K562 (cell line): ENCODE data around the gene HEXIM2. TPM values are rescaled to one million over a fixed set of nuclear protein-coding genes. Genes with fewer than 3 reads are reported as not detected.

Experiments used
- ATAC-seq: fragments of 200-7000 bp; cut with Tn5 transposase; 3 replicates; pipeline ENCODE4 v1.9.1; 2020; ENCODE audit warnings: moderate library complexity
- BruUV-seq: library from RNA; stranded (reverse); fragments of 400-500 nt; replicated peaks from 2 replicates; lab custom pipeline; 2021; lab: Mats Ljungman, UMichigan
- CTCF ChIA-PET: fragments of 300-600 bp; formaldehyde crosslinking; extraction: SDS; loops from one replicate; lab custom pipeline; 2021; ENCODE audit warnings: low intra/inter-chr PET ratio; lab: Yijun Ruan, JAX
- POLR2A ChIA-PET: fragments of 300-600, 350-650 bp; sonication (Branson Sonifier 250); formaldehyde crosslinking; extraction: SDS; loops from one replicate; lab custom pipeline; 2021; ENCODE audit warnings: antibody characterized with exemption, inconsistent platforms; lab: Yijun Ruan, JAX
- DNase-seq, 4 experiments: peaks; one replicate each; pipeline versions ENCODE4 v3.0.0 to v3.0.0-alpha.2; 2011 to 2018; ENCODE audit warnings: low spot score in 3 of 4, mixed read lengths in 3 of 4; ENCODE audit errors: extremely low read depth in 1 of 4
- FAIRE-seq: peaks from 2 replicates; lab custom pipeline; 2011; peaks lifted over from hg19 to GRCh38; lab: Jason Lieb, UNC
- H2AFZ ChIP-seq: 2 replicates; pipeline ENCODE4 v1.6.0; 2011; ENCODE audit warnings: low read depth, low read length, control low read depth, inconsistent platforms
- H3K27ac ChIP-seq: fragments of 200-600 bp; 3 replicates; pipeline ENCODE4 v1.8.0; 2011; ENCODE audit warnings: low read depth, mild to moderate bottlenecking, control low read depth, inconsistent platforms, low read length, moderate library complexity, mixed read lengths; ENCODE audit errors: extremely low read depth
- H3K27me3 ChIP-seq, 2 experiments: fragments of 300-600 bp in 1 of 2; 2 replicates in 1 of 2; 3 replicates in 1 of 2; pipeline versions ENCODE4 v1.6.0 to v1.8.0; 2011; ENCODE audit warnings: inconsistent platforms in 2 of 2, low read length in 2 of 2, mild to moderate bottlenecking in 1 of 2, mixed read lengths in 1 of 2, moderate library complexity in 1 of 2; ENCODE audit not compliant: control insufficient read depth in 2 of 2, insufficient read depth in 2 of 2
- H3K36me3 ChIP-seq: fragments of 300-600 bp; 3 replicates; pipeline ENCODE4 v1.8.0; 2011; ENCODE audit warnings: mild to moderate bottlenecking, low read length, inconsistent platforms; ENCODE audit not compliant: control insufficient read depth, insufficient read depth
- H3K4me1 ChIP-seq, 2 experiments: fragments of 200-600 bp in 1 of 2; replicated peaks in 1 of 2; 2 replicates in 1 of 2; 3 replicates in 1 of 2; pipeline versions ENCODE4 v1.5.1 to v1.8.0; 2011; ENCODE audit warnings: inconsistent platforms in 2 of 2, low read length in 2 of 2, mild to moderate bottlenecking in 1 of 2, mixed read lengths in 1 of 2, moderate library complexity in 1 of 2; ENCODE audit not compliant: control insufficient read depth in 2 of 2, insufficient read depth in 2 of 2
- H3K4me2 ChIP-seq: 2 replicates; pipeline ENCODE4 v1.6.1; 2011; ENCODE audit warnings: low read length, control low read depth, inconsistent platforms, mixed read lengths; ENCODE audit not compliant: insufficient read depth
- H3K4me3 ChIP-seq: fragments of 200-600 bp; sonication (generic), shearing (Covaris generic); 2 replicates; pipeline ENCODE4 v1.5.1; 2016; ENCODE audit warnings: control low read depth, inconsistent platforms
- H3K79me2 ChIP-seq: fragments of 200-600 bp; 3 replicates; pipeline ENCODE4 v1.8.0; 2011; ENCODE audit warnings: low read length, inconsistent platforms; ENCODE audit not compliant: control insufficient read depth, insufficient read depth
- H3K9ac ChIP-seq, 2 experiments: 2 replicates each; pipeline versions ENCODE4 v1.6.0 to v1.6.1; 2011; ENCODE audit warnings: low read depth in 2 of 2, low read length in 2 of 2, control low read depth in 1 of 2, inconsistent platforms in 1 of 2, mild to moderate bottlenecking in 1 of 2, mixed read lengths in 1 of 2; ENCODE audit not compliant: insufficient read depth in 1 of 2
- H3K9me1 ChIP-seq: one replicate; pipeline ENCODE4 v1.6.0; 2011; ENCODE audit warnings: inconsistent platforms, mild to moderate bottlenecking, low read length, moderate library complexity; ENCODE audit not compliant: control insufficient read depth, insufficient read depth
- H3K9me3 ChIP-seq: replicated peaks from 2 replicates; pipeline ENCODE4 v1.5.1; 2011; ENCODE audit warnings: low read depth, low read length, inconsistent platforms; ENCODE audit not compliant: control insufficient read depth, insufficient read depth
- H4K20me1 ChIP-seq: replicated peaks from 2 replicates; pipeline ENCODE4 v1.6.1; 2011; ENCODE audit warnings: low read length, inconsistent platforms, mixed read lengths; ENCODE audit not compliant: control insufficient read depth, insufficient read depth
- PRMT5 ChIP-seq: sonication (generic); formaldehyde crosslinking; IDR thresholded peaks from 2 replicates; pipeline ENCODE4 v1.5.0; 2020; ENCODE audit warnings: missing genetic modification reagents
- RNF2 ChIP-seq: sonication (generic); IDR thresholded peaks from 2 replicates; pipeline ENCODE4 v1.6.1; 2016
- SMARCB1 ChIP-seq: IDR thresholded peaks from 2 replicates; pipeline ENCODE4 v1.6.1; 2011; ENCODE audit warnings: improper control_type of control experiment, low read depth; ENCODE audit not compliant: insufficient read length
- ZNF699 ChIP-seq: fragments of 250-450 bp; sonication (Bioruptor Pico); IDR thresholded peaks from 2 replicates; pipeline ENCODE4 v1.8.0; 2021; ENCODE audit warnings: mild to moderate bottlenecking, moderate library complexity; ENCODE audit not compliant: insufficient replicate concordance
- WGBS: fragments of 100-300 bp; shearing (Covaris generic); methylation state at CpG from one replicate; pipeline ENCODE4 v1.1.6; 2016; ENCODE audit warnings: low coverage, mixed read lengths; ENCODE audit not compliant: insufficient coverage; ENCODE audit errors: missing lambda C conversion rate; 5-methylcytosine and 5-hydroxymethylcytosine counted together
- in situ Hi-C: fragments of 300-500 bp; cut with MboI; formaldehyde crosslinking; loops from 4 replicates; pipeline ENCODE4 v1.15.0; 2018; ENCODE audit warnings: inconsistent platforms, mixed read lengths
- intact Hi-C: fragments of 100-400 bp; cut with micrococcal nuclease; formaldehyde crosslinking; loops from 2 replicates; pipeline ENCODE4 v1.14.2; 2022
- polyA plus RNA-seq, 8 experiments: library from polyadenylated mRNA; depleted of rRNA in 4 of 8; stranded (reverse) in 5 of 8; unstranded in 3 of 8; fragments of >200 nt; fragmentation: Nextera tagmentation in 2 of 8; fragmentation: Illumina TruSeq in 1 of 8; extraction: Ambion mirVana in 2 of 8; extraction: Trizol in 1 of 8; gene quantifications; 2 replicates each; pipeline versions ENCODE4 v1.2.1 to v1.2.3, GENCODE V29; 2011 to 2014; ENCODE audit warnings: inconsistent platforms in 1 of 8, missing spikeins in 1 of 8
- total RNA-seq, 7 experiments: library from RNA; depleted of rRNA in 6 of 7; stranded (reverse); fragments of >200 nt in 6 of 7; fragmentation: Illumina TruSeq in 2 of 7; extraction: Trizol in 2 of 7; gene quantifications; 2 replicates each; pipeline versions ENCODE4 v1.2.1 to v1.2.3, GENCODE V29; 2011 to 2021; ENCODE audit warnings: low replicate concordance in 1 of 7
- TF ChIP-seq, protein P1 (sequence below): fragments of 450-650 bp; IDR thresholded peaks from 2 replicates; pipeline ENCODE4 v1.6.1; 2014; ENCODE audit warnings: low read depth, mild to moderate bottlenecking, moderate library complexity, borderline replicate concordance
- TF ChIP-seq, protein P2 (sequence below): sonication (generic); formaldehyde crosslinking; IDR thresholded peaks from 2 replicates; pipeline ENCODE4 v1.9.0; 2022; ENCODE audit warnings: mild to moderate bottlenecking, missing genetic modification reagents
- TF ChIP-seq, protein P3 (sequence below): fragments of 450-650 bp; IDR thresholded peaks from 2 replicates; pipeline ENCODE4 v1.6.1; 2016
- TF ChIP-seq, protein P4 (sequence below): IDR thresholded peaks from 2 replicates; pipeline ENCODE4 v1.6.1; 2011; ENCODE audit warnings: borderline replicate concordance, low read depth, mild to moderate bottlenecking, moderate library complexity, low read length; ENCODE audit not compliant: insufficient read depth, poor library complexity, severe bottlenecking

The HEXIM2 gene
- total and polyA plus RNA-seq, 9 of the 15 experiments (the other 6 are each of a cell fraction or from before 2014, with no cell fraction given), result 0.69 to 3.4 (median 1.1) TPM; not detected in 2

DNA sequence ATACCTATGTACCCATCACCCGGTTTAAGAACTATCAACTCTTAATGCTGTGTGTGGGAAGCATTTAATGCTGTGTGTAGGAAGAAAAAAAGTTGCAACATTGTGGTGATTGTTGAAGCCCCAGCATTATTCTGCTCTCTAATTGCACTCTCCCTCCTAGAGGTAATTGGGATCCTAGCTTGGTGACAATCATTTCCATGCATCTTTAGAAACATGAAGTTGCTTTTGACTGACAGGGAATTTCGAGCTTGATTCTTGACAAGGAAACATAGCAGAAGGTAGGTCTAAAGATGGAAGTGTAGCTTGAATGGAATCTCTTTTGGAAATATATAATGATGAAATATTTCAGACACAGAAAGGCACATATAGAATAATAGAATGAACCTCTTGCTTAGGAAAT is 27.3 kb downstream of the HEXIM2 start:
- POLR2A ChIA-PET, result interaction anchor here (0.6 to 6.9 kb wide), 2 partner anchors 19 to 39 kb away, joined by 3 to 58 read pairs; partner anchors contain the start of gene HEXIM1
- FAIRE-seq (no peak), DNase-seq (no peak), ATAC-seq (no peak)
- no peak overlapping the region for H3K4me3 ChIP-seq
- WGBS, result 9% methylated on average over 2 of the region's 2 CpGs
- CTCF ChIA-PET, result no interaction called here
- no peak overlapping the region for H2AFZ ChIP-seq
- H3K9me1 ChIP-seq, result no peaks in the 10 kb centered on the region
- TF ChIP-seq, protein P1, sequence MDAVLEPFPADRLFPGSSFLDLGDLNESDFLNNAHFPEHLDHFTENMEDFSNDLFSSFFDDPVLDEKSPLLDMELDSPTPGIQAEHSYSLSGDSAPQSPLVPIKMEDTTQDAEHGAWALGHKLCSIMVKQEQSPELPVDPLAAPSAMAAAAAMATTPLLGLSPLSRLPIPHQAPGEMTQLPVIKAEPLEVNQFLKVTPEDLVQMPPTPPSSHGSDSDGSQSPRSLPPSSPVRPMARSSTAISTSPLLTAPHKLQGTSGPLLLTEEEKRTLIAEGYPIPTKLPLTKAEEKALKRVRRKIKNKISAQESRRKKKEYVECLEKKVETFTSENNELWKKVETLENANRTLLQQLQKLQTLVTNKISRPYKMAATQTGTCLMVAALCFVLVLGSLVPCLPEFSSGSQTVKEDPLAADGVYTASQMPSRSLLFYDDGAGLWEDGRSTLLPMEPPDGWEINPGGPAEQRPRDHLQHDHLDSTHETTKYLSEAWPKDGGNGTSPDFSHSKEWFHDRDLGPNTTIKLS, result no peak
- TF ChIP-seq, protein P2, sequence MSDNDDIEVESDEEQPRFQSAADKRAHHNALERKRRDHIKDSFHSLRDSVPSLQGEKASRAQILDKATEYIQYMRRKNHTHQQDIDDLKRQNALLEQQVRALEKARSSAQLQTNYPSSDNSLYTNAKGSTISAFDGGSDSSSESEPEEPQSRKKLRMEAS (CRISPR knock-in tag), result no peak
- no peak for TF ChIP-seq ZNF699
- TF ChIP-seq RNF2, result no peak
- TF ChIP-seq, protein P3, sequence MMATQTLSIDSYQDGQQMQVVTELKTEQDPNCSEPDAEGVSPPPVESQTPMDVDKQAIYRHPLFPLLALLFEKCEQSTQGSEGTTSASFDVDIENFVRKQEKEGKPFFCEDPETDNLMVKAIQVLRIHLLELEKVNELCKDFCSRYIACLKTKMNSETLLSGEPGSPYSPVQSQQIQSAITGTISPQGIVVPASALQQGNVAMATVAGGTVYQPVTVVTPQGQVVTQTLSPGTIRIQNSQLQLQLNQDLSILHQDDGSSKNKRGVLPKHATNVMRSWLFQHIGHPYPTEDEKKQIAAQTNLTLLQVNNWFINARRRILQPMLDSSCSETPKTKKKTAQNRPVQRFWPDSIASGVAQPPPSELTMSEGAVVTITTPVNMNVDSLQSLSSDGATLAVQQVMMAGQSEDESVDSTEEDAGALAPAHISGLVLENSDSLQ, result peak; percentile 61; the same call in 1 of the 2 replicates
- TF ChIP-seq PRMT5, result no peak
- TF ChIP-seq, protein P4, sequence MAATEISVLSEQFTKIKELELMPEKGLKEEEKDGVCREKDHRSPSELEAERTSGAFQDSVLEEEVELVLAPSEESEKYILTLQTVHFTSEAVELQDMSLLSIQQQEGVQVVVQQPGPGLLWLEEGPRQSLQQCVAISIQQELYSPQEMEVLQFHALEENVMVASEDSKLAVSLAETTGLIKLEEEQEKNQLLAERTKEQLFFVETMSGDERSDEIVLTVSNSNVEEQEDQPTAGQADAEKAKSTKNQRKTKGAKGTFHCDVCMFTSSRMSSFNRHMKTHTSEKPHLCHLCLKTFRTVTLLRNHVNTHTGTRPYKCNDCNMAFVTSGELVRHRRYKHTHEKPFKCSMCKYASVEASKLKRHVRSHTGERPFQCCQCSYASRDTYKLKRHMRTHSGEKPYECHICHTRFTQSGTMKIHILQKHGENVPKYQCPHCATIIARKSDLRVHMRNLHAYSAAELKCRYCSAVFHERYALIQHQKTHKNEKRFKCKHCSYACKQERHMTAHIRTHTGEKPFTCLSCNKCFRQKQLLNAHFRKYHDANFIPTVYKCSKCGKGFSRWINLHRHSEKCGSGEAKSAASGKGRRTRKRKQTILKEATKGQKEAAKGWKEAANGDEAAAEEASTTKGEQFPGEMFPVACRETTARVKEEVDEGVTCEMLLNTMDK, result no peak
- no peak for TF ChIP-seq SMARCB1
- H3K9ac ChIP-seq, result no peak overlapping the region
- no peaks in the 10 kb centered on the region for H3K36me3 ChIP-seq
- H3K4me1 ChIP-seq, result no peaks in the 10 kb centered on the region
- intact Hi-C loops (no loop called here), in situ Hi-C loops (no loop called here)
- H3K79me2 ChIP-seq, result no peaks in the 10 kb centered on the region
- H4K20me1 ChIP-seq, result no peaks in the 10 kb centered on the region
- no peak overlapping the region for H3K27ac ChIP-seq
- no peaks in the 10 kb centered on the region; a peak in 2 of 5 replicates for H3K27me3 ChIP-seq
- no TSS peak for BruUV-seq
- no peaks in the 10 kb centered on the region for H3K9me3 ChIP-seq
- H3K4me2 ChIP-seq, result no peak overlapping the region
